NCI-H510A (cell line): ENCODE measurements around the gene RASGRF2.

Experiments
- DNase-seq: peaks from one replicate; lab custom pipeline; 2025; lab: John Stamatoyannopoulos, UW

Gene RASGRF2

DNA sequence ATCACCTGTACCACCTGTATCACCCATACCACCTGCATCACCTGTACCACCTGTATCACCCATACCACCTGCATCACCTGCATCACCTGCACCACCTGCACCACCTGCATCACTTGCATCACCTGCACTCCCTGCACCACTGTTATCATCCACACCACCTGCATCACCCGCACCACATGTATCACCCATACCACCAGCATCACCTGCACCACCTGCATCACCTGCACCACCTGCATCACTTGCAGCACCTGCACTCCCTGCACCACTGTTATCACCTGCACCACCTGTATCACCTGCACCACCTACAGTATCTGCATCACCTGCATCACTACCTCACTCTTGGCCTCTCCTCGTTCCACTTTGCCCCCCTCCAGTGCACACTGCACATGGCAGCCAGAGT lies 209.8 kb downstream of the RASGRF2 start:
- no peak for DNase-seq

- no peak for DNase-seq
These were observed 211.6 kb downstream of the RASGRF2 start for GRCh38 chr5:81171769-81172168.

DNA sequence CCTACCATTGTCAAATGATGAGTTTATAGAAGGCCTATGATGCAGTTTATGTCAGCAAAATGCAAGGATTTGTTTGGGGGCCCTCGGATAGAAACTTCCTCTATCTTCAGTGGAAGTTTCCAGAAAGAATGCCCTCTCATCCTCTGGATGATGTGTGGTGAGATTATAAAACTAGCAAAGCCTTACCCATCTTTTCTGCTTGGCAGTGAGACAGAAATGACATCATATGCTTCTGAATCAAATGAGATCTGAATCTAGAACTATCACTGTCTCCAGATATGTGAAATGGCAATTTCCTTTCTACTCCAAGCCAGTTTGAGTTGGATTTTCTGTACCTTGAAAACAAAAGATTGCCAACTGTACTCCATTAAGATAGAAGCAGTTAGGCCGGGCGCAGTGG lies 212.5 kb downstream of the RASGRF2 start:
- DNase-seq: no peak

DNA sequence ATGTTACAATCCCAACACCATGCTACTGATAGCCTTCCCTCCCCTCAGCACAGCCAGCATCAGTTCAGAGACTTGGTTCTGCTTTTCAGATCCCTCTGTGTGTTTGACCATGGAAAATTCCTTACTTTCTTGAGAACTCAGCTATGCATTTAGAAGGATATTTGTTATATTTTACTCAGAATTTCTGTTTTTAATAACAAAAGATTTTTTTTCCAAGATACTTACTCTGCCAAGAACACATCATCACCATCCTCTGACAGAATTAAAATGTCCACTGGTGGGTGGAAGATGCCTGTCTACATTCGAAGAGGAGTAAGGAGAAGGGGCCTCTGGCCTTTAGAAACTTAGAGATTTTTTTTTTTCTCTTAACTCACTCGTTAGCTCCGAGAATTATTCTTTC lies 216.9 kb downstream of the RASGRF2 start:
- DNase-seq: no peak

DNA sequence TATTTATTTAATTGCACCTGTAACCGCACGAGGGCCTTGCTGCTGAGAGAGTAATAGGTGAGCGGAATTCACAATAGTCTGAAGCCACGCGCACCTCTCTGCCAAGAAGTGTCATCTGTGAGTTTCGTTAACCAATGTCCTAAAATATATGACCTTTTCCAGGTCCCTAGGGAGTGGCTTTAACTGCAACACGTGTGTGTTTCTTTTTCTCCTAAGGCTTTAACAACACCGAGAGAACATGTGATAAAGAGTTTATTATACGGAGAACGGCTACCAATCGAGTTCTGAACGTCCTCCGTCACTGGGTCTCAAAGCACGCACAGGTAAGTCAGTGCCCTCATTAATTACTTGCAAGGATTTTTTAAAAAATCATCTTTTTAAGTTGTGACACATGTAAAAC lies 219.8 kb downstream of the RASGRF2 start:
- DNase-seq: no peak

DNA sequence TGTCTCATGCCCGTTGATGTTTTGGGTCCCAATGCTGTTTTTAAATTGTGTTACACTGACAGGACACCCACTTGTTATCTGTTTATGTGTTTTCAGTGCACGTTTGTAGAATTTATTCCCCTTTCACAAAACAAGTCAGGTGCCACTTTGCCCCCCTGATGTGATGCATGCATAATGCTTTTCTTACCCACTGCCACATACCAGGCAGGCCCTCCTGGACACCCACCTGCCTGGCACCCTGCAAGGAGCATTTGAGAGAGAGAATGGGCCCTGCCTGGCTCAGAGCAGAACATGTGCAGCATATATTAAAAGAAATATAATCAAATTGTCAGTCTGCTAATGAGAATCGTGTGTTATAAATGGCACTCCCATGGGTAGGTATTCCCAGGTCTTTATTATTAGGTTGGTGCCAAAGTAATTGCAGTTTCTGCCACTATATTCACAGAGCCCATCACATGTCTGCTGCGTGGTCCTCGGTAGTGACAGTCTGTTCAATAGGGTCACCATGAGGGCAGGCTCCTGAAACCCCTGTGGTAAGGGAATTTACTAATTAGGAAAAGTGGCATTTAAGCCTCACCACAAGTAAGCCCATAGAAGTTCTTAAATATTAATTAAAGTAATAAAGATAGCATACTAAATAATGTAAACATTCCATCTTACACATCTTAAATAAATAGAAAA lies 220.8 kb downstream of the RASGRF2 start:
- no peak for DNase-seq

DNA sequence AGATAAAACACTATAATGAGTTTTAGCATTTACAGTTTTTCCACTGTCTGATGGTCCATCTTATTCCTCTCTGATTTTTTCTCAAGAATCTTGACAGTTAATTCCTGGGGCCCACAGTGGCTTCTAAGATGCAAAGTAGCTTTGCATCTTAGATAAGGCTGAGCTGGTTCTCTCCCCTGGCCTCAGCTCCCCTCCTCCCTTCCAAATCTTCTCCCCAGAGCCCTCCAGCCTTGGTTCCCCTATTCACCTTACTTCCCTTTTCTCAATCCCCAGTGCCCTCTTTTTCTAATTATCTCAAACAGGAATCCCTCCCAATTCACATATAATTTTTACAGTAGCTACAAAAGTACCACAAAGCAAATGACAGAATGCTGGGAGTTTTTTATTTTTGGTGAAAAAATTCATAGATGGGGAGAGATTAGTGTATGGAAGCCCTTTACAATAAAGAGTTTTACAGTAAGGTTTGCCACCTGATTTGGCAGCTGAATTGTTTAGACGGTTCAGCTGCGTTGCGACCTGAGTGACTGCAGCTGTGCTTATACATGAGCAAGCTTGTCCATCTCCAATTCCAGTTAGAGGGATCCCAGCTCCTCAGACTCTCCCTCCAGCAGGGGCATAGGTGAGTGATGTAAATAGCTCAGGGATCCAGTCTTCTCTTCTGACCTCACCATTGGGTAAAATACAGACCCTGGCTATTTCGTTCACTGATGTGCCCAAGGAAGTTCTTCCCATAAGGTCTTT lies 221.6 kb downstream of the RASGRF2 start:
- DNase-seq: no peak

DNA sequence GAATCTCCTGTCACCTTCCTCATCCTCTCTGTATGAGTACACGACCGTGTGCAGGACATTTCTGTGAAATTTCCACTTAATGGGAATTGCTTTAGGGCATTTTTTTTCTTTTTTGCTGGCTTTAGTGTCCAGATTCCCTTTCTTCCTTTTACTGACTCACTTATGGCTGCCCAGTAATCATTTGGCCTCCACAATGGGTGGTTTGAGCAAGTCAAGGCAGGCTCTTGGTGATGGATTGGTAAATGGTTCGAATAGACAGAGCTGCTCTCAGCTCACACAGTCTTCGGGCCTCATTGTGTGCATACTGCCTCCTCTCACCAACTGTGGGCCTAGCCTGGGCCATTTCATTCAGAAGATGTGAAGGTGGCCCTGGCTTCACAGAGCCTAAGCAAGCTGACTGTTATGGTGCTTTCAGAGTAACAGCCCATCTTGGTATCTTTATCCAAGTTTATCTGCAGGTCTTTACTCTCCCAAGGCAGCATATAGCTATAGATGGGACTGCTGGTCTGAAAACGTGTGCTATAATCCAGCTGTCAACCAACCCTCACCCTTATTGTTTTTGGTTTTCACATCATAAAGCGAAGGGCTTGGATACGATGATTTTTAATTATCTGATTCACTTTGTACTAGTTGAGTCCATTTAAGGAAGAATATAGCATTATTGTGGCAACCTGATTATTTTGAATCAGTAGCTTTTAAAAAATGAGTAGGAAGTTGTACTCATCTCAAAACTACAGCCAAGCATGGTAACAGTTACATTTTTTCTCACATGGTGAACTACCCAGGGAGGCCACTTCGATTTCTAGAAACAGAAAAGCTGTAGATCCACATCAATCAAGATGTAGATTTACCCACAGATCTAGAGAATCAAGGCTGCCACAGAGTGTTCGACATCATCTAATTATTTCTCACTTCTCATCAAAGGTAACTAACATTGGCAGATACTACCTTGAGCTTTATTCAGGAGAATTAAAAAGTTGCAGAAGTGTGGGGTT lies 222.5 kb downstream of the RASGRF2 start:
- no peak for DNase-seq

DNA sequence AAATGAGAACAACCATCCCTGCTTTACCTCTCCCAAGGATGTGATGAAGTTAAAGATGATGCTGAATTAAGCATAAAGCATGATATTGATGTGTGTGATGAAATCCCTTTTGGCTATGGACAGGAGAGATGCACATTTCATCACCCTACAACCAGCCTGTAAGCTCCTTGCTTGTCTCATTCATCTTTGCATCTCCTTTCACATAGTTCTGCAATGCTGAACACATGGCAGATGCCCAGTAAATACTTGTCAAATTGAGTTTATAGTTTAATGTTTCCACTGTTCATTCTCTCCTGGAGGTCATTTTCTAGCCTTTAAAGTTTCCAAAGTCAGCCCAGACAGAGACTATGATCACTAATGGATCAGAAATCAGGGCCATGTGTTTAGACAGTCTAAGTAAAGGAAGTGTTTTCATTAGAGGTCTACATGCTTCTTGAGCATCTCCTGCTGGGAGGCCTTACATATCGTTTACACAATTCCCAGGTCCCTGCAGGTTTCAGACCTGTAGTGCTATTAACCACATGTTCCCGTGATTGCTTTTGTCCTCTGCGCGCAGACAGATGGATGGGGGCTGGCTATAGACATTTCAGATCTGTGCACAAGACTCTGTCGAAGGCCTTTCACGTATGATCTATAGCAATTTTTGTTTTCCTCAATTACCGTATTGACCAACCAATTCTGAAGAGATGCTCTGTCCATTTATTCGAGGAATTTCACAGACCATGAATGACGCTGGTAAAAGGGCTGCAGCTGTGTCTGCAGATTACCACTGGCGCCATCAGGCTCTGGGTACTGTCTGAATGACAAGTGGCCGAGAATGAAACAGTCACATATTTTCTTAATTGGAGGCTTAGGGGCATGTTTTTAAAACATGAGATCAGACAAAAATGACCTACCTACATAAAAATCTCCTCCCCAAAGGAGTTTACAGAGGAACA lies 223.9 kb downstream of the RASGRF2 start:
- DNase-seq: no peak

- DNase-seq: no peak
These were observed 224.6 kb downstream of the RASGRF2 start for GRCh38 chr5:81184749-81185110.

DNA sequence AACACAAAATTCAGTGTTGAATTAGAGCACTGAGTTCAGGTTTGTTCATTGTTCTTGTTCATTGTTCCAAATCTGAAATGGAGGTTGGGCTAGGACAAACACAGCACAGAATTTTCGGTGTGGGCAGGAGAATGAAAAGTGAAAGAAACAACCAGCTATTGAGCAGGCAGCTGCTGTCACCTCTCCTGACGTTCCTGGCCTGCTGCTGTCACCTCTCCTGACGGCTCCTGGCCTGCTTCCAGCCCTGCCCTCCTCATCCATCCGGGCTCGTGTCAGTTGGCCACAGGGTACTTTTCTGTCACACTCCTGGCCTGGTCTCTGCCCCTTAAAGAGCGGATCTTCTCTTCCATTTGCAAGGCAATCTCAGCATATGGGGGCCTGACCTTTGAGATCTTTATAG lies 227.7 kb downstream of the RASGRF2 start:
- DNase-seq: no peak

GRCh38 chr5:81188962-81189361 lies 228.8 kb downstream of the RASGRF2 start:
- no peak for DNase-seq

DNA sequence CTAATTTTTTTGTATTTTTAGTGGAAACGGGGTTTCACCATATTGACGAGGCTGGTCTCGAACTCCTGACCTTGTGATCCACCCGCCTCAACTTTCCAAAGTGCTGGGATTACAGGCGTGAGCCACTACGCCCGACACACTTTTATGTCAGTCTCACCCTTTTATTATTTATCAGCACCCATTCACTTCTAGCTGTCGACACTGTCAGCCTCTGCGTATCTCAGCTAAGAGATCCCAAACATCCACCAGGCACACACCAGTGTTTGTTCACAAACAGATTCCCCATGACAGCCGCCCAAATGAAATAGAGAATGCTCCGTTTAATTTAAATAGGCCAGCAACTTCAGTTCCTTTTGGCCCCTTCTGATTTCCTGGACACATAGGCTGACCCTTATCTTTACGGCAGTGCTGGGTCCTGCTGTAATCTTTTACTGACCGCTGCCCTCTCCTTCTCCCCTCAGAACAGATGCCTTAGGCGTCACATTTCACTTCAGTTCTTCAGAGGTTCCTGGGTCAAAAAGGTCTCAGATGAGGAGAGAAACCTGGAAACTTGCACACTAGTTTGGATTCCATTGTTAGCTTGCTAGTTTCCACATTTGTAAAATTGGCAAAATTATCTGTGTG lies 229.8 kb downstream of the RASGRF2 start:
- no peak for DNase-seq

DNA sequence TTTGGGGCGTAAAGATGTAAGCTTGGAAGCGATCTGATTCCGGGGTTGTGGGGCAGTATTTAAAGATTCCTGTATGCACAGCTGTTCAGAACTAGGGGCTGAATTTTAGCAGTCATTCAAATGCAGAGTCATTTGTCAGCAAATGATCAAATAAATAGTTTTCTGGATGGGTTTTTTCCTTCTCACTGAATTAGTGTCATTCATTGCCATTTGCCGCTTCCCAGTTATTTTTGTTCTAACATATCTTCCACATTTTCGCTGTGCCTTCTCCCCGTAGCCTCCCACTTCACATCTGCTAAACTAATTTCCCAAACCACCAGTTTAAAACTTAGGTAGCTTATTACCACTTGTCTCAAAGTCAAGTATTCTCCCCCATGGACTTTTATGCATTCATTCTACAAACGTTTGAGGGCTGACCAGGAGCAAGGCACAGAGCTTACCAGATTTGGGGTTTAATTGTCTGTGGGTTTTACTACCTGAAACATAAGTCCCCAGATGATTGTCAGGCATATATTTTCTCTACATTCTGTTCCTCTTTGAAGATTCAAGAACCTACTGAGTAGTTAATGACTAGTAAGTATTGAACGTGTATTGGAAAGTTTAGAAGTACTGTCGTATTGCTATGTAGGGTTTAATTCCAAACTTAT lies 231.7 kb downstream of the RASGRF2 start:
- no peak for DNase-seq

GRCh38 chr5:81192373-81192750 lies 232.2 kb downstream of the RASGRF2 start:
- no peak for DNase-seq

- DNase-seq: no peak
These were observed 234.6 kb downstream of the RASGRF2 start for GRCh38 chr5:81194633-81195334.

DNA sequence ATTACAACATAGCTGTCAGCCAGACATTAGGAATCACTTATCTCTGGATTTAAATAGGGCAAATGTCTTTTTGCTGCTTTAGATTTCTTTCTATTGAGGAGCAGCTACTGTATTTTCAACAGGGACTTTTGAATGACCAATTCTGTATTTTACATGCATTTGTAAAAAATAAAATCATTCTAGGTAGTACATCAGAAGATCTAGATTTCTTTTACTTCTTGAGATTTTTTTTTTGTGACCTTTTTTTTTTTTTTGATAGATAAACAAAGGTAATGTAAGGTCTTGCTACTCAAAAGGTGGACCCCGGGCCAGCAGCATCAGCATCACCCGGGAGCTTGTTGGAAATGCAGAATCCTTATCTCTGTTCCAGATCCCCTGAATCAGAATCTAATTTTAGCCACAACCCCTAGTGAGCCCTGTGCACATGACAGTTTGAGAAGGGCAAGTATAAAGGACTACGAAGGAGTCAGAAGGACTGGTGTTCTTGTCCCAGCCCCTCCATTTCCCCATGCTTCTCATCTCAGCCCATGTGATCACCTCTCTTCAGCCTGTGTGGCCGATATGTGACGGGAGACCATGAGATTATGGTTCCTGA lies 235.3 kb downstream of the RASGRF2 start:
- DNase-seq: no peak

GRCh38 chr5:81202655-81203054 lies 242.5 kb downstream of the RASGRF2 start:
- DNase-seq: no peak

DNA sequence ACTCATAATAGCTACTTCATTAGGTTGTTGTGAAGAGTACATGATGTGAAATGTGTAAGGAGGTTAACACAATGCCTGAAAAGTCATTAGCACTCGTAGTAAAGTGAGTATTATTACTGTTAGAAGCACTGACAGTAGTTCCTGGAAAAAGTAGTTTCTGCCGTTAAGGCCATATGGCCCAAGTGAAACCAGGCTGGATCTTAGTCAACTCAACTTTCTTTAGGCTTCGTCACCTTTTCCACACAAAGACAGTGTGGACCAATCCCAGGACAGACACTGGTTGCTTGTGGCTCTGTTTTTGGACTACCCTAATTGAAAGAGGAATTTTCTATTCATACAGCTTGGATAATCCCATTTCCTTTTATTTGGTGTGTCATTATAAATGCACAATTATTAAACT lies 243.6 kb downstream of the RASGRF2 start:
- DNase-seq: no peak

GRCh38 chr5:81204205-81204604 lies 244.0 kb downstream of the RASGRF2 start:
- no peak for DNase-seq
